Measurements from ENCODE around the gene PRSS48.

DNA sequence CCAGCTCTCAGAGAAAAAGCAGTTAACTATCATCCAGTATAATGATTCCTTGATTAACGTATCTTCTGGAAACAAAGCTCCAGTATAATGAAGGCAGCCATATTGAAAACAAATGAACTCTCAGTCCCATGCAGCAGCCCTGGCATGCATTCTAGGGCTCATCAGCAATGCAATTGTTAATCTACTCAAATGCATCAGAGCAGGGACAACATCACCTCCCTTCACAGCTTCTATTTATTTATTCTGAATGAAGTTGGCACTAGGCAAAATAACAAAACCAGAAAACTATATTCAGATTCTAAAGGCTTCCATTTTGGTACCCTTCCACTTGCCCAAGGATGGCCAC, 37.0 kb downstream of the PRSS48 start:
- TF ChIP-seq GATA2 (IDR thresholded peaks at IDR 0.05; ENCODE audit: low read depth, low read length) (no peak), GATA3 (IDR thresholded peaks at IDR 0.05; ENCODE audit: low read depth, low read length) (no peak)
